HG02943 (cell line): Measurements from ENCODE around the gene RBCK1.

Experiments
- ATAC-seq: cut with Tn5 transposase; IDR thresholded peaks from one replicate; pipeline ENCODE4 v1.9.1; 2021; ENCODE audit warnings: mild to moderate bottlenecking, low read depth, moderate library complexity; ENCODE audit not compliant: unreplicated experiment

The RBCK1 gene

GRCh38 chr20:415820-416322, 7.8 kb downstream of the RBCK1 start:
- ATAC-seq = no peak

- ATAC-seq = no peak
Measured at GRCh38 chr20:416950-417800, 9.1 kb downstream of the RBCK1 start.

GRCh38 chr20:417801-418342, 9.8 kb downstream of the RBCK1 start:
- ATAC-seq = no peak

- no peak for ATAC-seq
Measured at GRCh38 chr20:418858-419365, 10.8 kb downstream of the RBCK1 start.

GRCh38 chr20:419556-420165, 11.6 kb downstream of the RBCK1 start:
- ATAC-seq = no peak

GRCh38 chr20:420166-420620, 12.1 kb downstream of the RBCK1 start:
- ATAC-seq = no peak

GRCh38 chr20:420721-421574, 12.8 kb downstream of the RBCK1 start:
- ATAC-seq = no peak

GRCh38 chr20:421685-422250, 13.7 kb downstream of the RBCK1 start:
- ATAC-seq = no peak

- ATAC-seq = no peak
Measured at GRCh38 chr20:426566-426965, 18.5 kb downstream of the RBCK1 start.

GRCh38 chr20:427401-427800, 19.3 kb downstream of the RBCK1 start:
- ATAC-seq = no peak

- ATAC-seq = no peak
Measured at GRCh38 chr20:427849-428657, 20.0 kb downstream of the RBCK1 start.

GRCh38 chr20:428658-429200, 20.6 kb downstream of the RBCK1 start:
- ATAC-seq = no peak

GRCh38 chr20:430091-430999, 22.2 kb downstream of the RBCK1 start:
- no peak for ATAC-seq

- no peak for ATAC-seq
Measured at GRCh38 chr20:431012-431904, 23.2 kb downstream of the RBCK1 start.

GRCh38 chr20:432208-432607, 24.1 kb downstream of the RBCK1 start:
- no peak for ATAC-seq

- ATAC-seq = no peak
Measured at GRCh38 chr20:432677-433299, 24.7 kb downstream of the RBCK1 start.
